Activated T-cell treated with anti-CD3 and anti-CD28 coated beads, Interleukin-2, amount 50 U/mL, for 72 hours (primary cell): Measurements from ENCODE around the gene CUEDC2. TPM values are rescaled to one million over a fixed set of nuclear protein-coding genes. Genes with fewer than 3 reads are reported as not detected.
A peak's percentile ranks its signal among the peaks of the same experiment; 100 is the strongest.

Experiments
- ATAC-seq, 2 donors: fragments of 150-1000 bp; cut with Tn5 transposase; replicated peaks in 1 of 2; 2 replicates each; pipeline ENCODE4 v1.10.0; 2021; ENCODE audit warnings: moderate library complexity in 2 of 2, mild to moderate bottlenecking in 1 of 2
- DNase-seq, 2 donors: peaks; one replicate each; pipeline ENCODE4 v3.0.0; 2021 to 2022; ENCODE audit warnings: mixed read lengths in 1 of 2
- H3K27ac Mint-ChIP-seq: one replicate; pipeline ENCODE4 v1.8.0; 2022; ENCODE audit warnings: mild to moderate bottlenecking, moderate library complexity, mixed read lengths
- H3K27me3 Mint-ChIP-seq: one replicate; pipeline ENCODE4 v1.8.0; 2022; ENCODE audit warnings: low read depth, mixed read lengths
- H3K36me3 Mint-ChIP-seq, 2 donors: one replicate each; pipeline ENCODE4 v1.8.0; 2022; ENCODE audit warnings: mixed read lengths in 2 of 2, mild to moderate bottlenecking in 1 of 2; ENCODE audit not compliant: insufficient read depth in 2 of 2
- H3K4me1 Mint-ChIP-seq: one replicate; pipeline ENCODE4 v1.8.0; 2022; ENCODE audit warnings: low read depth, mixed read lengths
- H3K4me3 Mint-ChIP-seq, 2 donors: one replicate each; pipeline ENCODE4 v1.8.0; 2022; ENCODE audit warnings: mild to moderate bottlenecking in 2 of 2, mixed read lengths in 2 of 2, moderate library complexity in 2 of 2
- H3K9me3 Mint-ChIP-seq, 2 donors: one replicate each; pipeline ENCODE4 v1.8.0; 2022; ENCODE audit warnings: mixed read lengths in 2 of 2
- total RNA-seq, 2 donors: library from RNA; stranded (reverse); gene quantifications; one replicate each; pipeline ENCODE4 v1.2.3, GENCODE V29; 2022

Gene CUEDC2
- total RNA-seq: 10 to 100 TPM; 78.7 to 79.5 TPM

- peak; percentile 95 for ATAC-seq
- DNase-seq: peak; percentile 97 to 99
- Mint-ChIP-seq H3K4me1 (peaks cover 59% of the 10 kb centered on the region), H3K4me3 (peak within 1 kb of the TSS; percentile 84 to 96), H3K36me3 (peaks cover 6% of the 10 kb centered on the region in 2 donors), H3K27ac (peak within 1 kb of the TSS; percentile 96), H3K9me3 (no peaks in the 10 kb centered on the region), H3K27me3 (no peaks in the 10 kb centered on the region)
Measured at GRCh38 chr10:102432162-102432950, at the start of gene CUEDC2. Gene CUEDC2, minus strand, starts transcription at chr10:102432574. Its CDS starts 7,386 bp downstream, at chr10:102425188.

GRCh38 chr10:102480396-102480795, 48.0 kb upstream of the CUEDC2 start:
- ATAC-seq: no peak

DNA sequence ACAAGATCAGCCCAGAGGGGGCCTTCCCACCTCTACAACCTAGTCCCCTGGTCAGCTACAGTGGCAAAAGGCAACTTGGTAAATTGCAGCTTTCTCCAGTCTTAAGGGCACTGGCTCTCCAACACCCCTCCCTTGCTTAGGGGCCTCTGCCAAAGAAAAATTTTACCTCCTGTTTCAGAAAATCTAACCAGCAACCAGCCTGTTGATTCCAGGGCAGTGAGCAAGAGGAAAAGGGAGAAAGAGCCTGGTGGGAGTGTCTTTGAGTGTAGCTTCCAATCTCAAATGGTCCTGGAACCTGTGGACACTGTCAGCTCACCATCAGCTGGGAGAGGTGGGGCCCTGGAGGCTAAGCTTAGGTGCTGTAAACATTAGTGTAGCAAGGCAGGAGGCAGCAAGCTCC, 47.3 kb upstream of the CUEDC2 start:
- Mint-ChIP-seq H3K27me3 (no peaks in the 10 kb centered on the region), H3K4me1 (peaks cover 7% of the 10 kb centered on the region), H3K4me3 (no peak overlapping the region), H3K9me3 (no peaks in the 10 kb centered on the region), H3K27ac (no peak overlapping the region), H3K36me3 (peaks cover 0 to 9% of the 10 kb centered on the region in 2 donors)
- ATAC-seq (no peak), DNase-seq (no peak)

More at GRCh38 chr10:102480396-102480795, 48.0 kb upstream of the CUEDC2 start:
- Mint-ChIP-seq H3K4me3 (no peak overlapping the region), H3K27me3 (no peaks in the 10 kb centered on the region), H3K9me3 (no peaks in the 10 kb centered on the region), H3K27ac (no peak overlapping the region), H3K36me3 (peaks cover 0 to 9% of the 10 kb centered on the region in 2 donors), H3K4me1 (peaks cover 7% of the 10 kb centered on the region)
- no peak for DNase-seq

DNA sequence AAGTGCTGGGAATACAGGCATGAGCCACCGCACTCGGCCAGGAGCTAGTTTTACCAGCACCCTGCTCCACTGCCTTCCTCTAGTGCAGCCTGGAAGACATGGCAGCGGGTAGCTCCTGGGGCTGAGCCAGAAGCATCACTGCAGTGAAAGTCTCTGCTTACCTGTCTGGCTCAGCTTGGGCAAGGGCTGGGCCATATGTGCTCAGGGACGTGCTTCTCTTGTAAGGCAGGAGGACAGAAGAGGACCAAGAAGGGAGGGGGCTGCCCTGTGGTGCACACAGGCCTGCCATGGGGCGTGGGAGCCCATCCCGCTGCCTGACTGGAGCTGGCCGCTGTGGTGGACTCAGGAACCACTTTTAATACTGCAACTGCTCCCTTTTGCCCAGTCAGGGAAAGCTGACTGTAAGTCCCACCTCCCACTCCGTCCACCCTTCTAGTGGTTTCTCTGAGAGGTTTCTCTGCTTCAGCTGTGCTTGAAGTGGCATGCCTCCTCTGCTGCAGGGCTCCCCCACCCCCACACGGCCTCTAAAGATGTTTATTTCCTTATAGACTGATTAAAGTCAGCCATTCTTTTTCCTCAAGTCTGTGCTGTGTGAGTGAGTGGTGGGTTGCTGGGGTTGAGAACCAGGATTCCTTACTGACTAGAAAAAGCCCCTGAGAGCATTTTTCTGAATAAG, 44.2 kb upstream of the CUEDC2 start:
- no peak overlapping the region for H3K27ac Mint-ChIP-seq
- no peak for DNase-seq
- peaks cover 0 to 7% of the 10 kb centered on the region in 2 donors for H3K36me3 Mint-ChIP-seq
- H3K9me3 Mint-ChIP-seq: no peaks in the 10 kb centered on the region
- H3K4me3 Mint-ChIP-seq: no peak overlapping the region
- no peaks in the 10 kb centered on the region for H3K27me3 Mint-ChIP-seq
- H3K4me1 Mint-ChIP-seq: peaks cover 28% of the 10 kb centered on the region
- no peak for ATAC-seq

DNA sequence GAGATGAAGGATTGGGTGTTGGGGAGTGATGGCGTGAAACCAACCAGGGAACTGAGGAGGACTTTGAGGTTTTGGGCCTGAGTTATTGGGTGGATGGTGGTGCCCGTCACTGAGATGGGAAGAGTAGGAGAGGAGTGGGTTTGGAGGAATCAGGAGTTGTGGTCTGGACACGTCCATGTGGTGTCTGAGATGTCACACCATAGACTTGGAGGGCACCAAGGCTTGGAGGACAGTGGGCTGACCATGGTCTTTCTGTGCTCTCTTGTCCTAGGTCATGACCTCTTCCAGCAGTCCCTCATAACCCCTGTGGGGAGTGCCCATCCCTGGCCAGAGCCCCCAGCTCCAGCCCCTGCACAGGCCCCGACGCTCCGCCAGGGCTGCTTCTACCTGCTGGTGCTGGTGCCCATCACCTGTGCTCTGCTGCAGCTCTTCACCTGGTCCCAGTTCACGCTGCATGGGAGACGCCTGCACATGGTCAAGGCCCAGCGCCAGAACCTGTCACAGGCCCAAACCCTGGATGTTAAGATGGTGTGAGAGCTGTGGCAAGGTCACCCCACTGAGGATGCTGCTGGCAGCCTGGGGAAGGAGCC, 43.2 kb upstream of the CUEDC2 start:
- Mint-ChIP-seq H3K4me3 (no peak overlapping the region), H3K36me3 (peaks cover 0 to 5% of the 10 kb centered on the region in 2 donors), H3K9me3 (no peaks in the 10 kb centered on the region), H3K4me1 (peaks cover 28% of the 10 kb centered on the region), H3K27me3 (no peaks in the 10 kb centered on the region), H3K27ac (peak overlapping the region; percentile 30)
- no peak for DNase-seq
- no peak for ATAC-seq

DNA sequence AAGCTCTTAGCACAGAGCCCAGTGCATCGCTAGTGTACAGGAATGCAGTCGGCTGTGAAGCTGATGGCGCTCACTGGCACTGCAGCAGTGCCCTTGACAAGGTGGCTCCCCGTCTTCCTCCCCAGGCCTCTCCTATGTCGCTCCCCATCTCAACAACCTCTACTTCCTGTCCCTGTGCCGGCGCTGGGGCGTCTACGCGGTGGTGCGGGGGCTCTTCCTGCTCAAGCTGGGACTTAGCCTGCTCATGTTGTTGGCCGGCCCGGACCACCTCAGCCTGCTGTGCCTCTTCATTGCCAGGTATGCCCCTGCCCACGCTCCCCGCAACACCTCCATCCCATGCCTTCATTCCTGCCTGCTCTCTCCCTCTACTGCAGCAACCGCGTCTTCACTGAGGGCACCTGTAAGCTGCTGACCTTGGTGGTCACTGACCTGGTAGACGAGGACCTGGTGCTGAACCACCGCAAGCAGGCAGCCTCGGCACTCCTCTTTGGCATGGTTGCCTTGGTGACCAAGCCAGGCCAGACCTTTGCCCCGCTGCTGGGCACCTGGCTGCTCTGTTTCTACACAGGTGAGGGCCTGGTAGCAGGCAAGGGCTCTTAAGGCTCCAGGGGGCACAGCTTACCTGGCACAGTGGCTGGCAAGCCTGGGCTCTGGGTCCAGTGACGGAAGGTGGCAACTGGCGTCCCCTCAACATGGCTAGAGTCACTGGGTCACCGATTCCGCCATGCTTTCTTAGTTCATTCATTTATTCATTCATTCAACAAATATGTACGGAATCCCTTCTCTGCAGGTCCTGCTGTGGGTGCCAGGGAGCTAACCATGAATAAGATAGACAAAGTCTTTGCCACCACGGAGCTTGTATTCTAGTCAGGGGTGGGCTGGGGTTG, 41.3 kb upstream of the CUEDC2 start:
- DNase-seq (peak; percentile 12 to 28), ATAC-seq (peak; percentile 46 to 68)
- peak overlapping the region; percentile 15 for H3K27ac Mint-ChIP-seq
- H3K36me3 Mint-ChIP-seq: peaks cover 0 to 2% of the 10 kb centered on the region in 2 donors
- peaks cover 22% of the 10 kb centered on the region for H3K4me1 Mint-ChIP-seq
- no peaks in the 10 kb centered on the region for H3K9me3 Mint-ChIP-seq
- no peaks in the 10 kb centered on the region for H3K27me3 Mint-ChIP-seq
- no peak overlapping the region for H3K4me3 Mint-ChIP-seq

- ATAC-seq: no peak
- no peak overlapping the region for H3K27ac Mint-ChIP-seq
- no peaks in the 10 kb centered on the region for H3K9me3 Mint-ChIP-seq
- no peak for DNase-seq
- H3K36me3 Mint-ChIP-seq: peaks cover 0 to 2% of the 10 kb centered on the region in 2 donors
- no peak overlapping the region for H3K4me3 Mint-ChIP-seq
- H3K4me1 Mint-ChIP-seq: peaks cover 21% of the 10 kb centered on the region
- H3K27me3 Mint-ChIP-seq: no peaks in the 10 kb centered on the region
Measured at GRCh38 chr10:102470579-102471546, 38.5 kb upstream of the CUEDC2 start.

- peaks cover 0 to under 1% of the 10 kb centered on the region in 2 donors for H3K36me3 Mint-ChIP-seq
- no peaks in the 10 kb centered on the region for H3K27me3 Mint-ChIP-seq
- no peak overlapping the region for H3K4me3 Mint-ChIP-seq
- peaks cover 24% of the 10 kb centered on the region for H3K4me1 Mint-ChIP-seq
- ATAC-seq: no peak
- no peak overlapping the region for H3K27ac Mint-ChIP-seq
- no peaks in the 10 kb centered on the region for H3K9me3 Mint-ChIP-seq
- DNase-seq: no peak
Measured at GRCh38 chr10:102468683-102469082, 36.3 kb upstream of the CUEDC2 start.

DNA sequence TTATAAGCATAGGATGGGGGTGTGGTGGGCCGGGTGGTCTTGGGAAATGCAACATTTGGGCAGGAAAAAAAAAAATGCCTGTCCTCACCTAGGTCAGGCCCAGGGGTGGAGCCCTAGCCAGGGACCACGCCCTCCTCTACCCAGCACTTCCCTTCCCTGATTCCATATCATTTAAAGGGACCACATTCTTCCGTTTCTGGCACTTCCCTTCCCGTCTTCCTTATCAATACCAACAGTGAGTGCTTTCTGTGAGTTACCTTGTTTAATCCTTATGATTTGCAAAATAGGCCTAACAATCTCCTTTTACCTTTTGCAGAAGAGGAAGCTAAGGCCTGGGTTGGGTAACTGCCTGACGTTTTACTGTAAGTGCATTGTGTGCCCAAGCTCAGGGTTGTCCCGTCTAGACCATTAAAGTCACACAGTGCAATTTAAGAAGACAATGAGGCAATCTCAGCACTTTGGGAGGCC, 35.6 kb upstream of the CUEDC2 start:
- Mint-ChIP-seq H3K4me1 (peaks cover 24% of the 10 kb centered on the region), H3K4me3 (no peak overlapping the region), H3K36me3 (peaks cover 0 to 2% of the 10 kb centered on the region in 2 donors), H3K9me3 (no peaks in the 10 kb centered on the region), H3K27me3 (peaks cover under 1% of the 10 kb centered on the region), H3K27ac (no peak overlapping the region)
- DNase-seq (no peak), ATAC-seq (no peak)

GRCh38 chr10:102467318-102467717, 34.9 kb upstream of the CUEDC2 start:
- Mint-ChIP-seq H3K4me1 (peaks cover 25% of the 10 kb centered on the region), H3K27ac (no peak overlapping the region), H3K4me3 (no peak overlapping the region), H3K27me3 (peaks cover 7% of the 10 kb centered on the region), H3K9me3 (no peaks in the 10 kb centered on the region), H3K36me3 (peaks cover 0 to 2% of the 10 kb centered on the region in 2 donors)
- ATAC-seq (no peak), DNase-seq (no peak)

DNA sequence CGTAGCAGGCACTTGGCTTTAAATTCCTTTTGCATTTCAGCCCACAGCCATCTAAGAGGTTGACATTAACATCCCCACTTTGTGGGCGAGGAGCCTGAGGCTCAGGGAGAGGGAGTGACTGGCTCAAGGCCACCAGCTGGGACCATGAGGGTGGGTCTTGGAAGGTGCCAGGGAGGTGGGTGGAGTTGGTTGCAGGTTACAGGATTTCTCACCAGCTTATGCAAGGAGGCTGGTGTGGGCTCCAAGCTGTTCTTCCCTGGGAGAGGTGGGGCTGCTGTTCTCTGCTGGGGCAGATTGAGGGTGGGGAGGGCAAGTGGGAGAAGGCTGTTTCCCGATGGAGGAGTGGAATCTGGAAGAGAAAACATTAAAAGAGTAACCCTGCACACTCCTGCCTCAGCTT, 33.1 kb upstream of the CUEDC2 start:
- Mint-ChIP-seq H3K36me3 (peaks cover 0 to 2% of the 10 kb centered on the region in 2 donors), H3K27ac (no peak overlapping the region), H3K9me3 (no peaks in the 10 kb centered on the region), H3K4me3 (no peak overlapping the region), H3K27me3 (peaks cover 7% of the 10 kb centered on the region), H3K4me1 (peaks cover 43% of the 10 kb centered on the region)
- DNase-seq (no peak), ATAC-seq (no peak)
